ENCODE results near the gene ONECUT1. TPM values are rescaled to one million over a fixed set of nuclear protein-coding genes. Genes with fewer than 3 reads are reported as not detected.

ONECUT1 gene
- total RNA-seq, 1 donor from 2014 or later = not detected

Other genes starting within 250 kb of the ONECUT1 start
- gene ARPP19, start 221.3 kb downstream of the ONECUT1 start, total RNA-seq = 93.2 and 95.2 TPM in 2 replicates
- 29.3 and 43.4 TPM in 2 replicates for gene ATOSA, start 110.9 kb downstream of the ONECUT1 start, total RNA-seq